Measurements from ENCODE around the gene EFCAB11. TPM values are rescaled to one million over a fixed set of nuclear protein-coding genes. Genes with fewer than 3 reads are reported as not detected.

EFCAB11 gene
- total RNA-seq, 4 donors from 2014 or later: 5.4 to 13.2 (median 6.3) TPM

DNA sequence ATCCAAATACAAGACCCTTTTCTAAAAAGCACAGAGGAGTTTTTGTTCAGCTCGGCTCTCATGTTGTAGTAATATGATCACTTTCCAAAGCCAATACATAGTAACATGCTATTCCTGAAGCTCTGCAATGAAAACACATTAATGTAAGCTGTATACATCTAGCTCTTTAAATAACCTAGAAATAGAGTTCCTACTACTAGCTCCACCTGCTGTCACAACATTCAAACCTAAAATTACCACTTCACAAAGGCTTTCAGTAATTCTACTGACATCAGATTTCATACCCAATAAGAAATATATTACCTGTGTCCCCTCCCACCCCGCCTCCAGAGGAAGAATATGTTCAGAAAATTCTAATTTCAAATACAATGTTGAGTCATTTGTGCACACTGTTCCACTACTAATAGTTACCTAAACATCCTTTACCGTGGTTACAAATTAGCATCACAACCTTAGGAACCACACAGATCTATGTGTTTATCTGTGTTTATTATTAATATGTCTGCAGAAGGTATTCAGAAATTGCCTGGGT, 17.8 kb downstream of the EFCAB11 start:
- TF ChIP-seq, protein P1, sequence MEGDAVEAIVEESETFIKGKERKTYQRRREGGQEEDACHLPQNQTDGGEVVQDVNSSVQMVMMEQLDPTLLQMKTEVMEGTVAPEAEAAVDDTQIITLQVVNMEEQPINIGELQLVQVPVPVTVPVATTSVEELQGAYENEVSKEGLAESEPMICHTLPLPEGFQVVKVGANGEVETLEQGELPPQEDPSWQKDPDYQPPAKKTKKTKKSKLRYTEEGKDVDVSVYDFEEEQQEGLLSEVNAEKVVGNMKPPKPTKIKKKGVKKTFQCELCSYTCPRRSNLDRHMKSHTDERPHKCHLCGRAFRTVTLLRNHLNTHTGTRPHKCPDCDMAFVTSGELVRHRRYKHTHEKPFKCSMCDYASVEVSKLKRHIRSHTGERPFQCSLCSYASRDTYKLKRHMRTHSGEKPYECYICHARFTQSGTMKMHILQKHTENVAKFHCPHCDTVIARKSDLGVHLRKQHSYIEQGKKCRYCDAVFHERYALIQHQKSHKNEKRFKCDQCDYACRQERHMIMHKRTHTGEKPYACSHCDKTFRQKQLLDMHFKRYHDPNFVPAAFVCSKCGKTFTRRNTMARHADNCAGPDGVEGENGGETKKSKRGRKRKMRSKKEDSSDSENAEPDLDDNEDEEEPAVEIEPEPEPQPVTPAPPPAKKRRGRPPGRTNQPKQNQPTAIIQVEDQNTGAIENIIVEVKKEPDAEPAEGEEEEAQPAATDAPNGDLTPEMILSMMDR (IDR thresholded peaks at IDR 0.05): no peak
- TF ChIP-seq POLR2A (IDR thresholded peaks at IDR 0.05): no peak
- H3K27ac ChIP-seq: no peak overlapping the region
- WGBS, 2 donors: 55 to 72% methylated on average over 3 of the region's 3 CpGs
- no peak overlapping the region for H3K4me3 ChIP-seq (replicated peaks in 1 of 3)
- no peaks in the 10 kb centered on the region for H3K9me3 ChIP-seq
- no peaks in the 10 kb centered on the region for H3K4me1 ChIP-seq
- intact Hi-C loops (cut with DNase I): no loop called here
- DNase-seq: no peak
- no peaks in the 10 kb centered on the region for H3K27me3 ChIP-seq
- no peaks in the 10 kb centered on the region for H3K36me3 ChIP-seq

DNA sequence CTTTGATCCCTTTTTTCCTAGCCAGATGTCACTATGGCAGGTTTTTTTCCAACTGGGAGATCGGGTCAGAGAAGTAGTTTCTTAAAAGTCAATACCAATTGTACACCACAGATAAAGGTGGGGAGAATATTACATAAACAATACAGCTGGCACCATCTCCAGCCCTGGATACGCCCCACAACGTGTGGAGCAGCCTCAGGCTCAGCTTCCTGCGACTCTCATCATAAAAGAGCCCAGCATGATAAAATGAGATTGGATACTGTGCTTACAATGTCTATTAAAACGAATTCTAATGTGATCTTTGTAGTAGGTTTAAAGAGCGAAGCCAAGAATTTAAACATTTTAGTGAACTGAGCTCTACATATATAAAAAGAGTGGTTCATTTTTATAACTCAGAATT, 21.5 kb downstream of the EFCAB11 start:
- Histone ChIP-seq H3K36me3 (no peaks in the 10 kb centered on the region), H3K27ac (no peak overlapping the region), H3K27me3 (no peaks in the 10 kb centered on the region), H3K9me3 (no peaks in the 10 kb centered on the region), H3K4me1 (no peaks in the 10 kb centered on the region), H3K4me3 (replicated peaks in 1 of 3) (no peak overlapping the region)
- 79 to 82% methylated on average over 6 of the region's 6 CpGs for WGBS, 2 donors
- DNase-seq: no peak
- TF ChIP-seq, protein P1 (IDR thresholded peaks at IDR 0.05): no peak
- no peak for TF ChIP-seq POLR2A (IDR thresholded peaks at IDR 0.05)
- intact Hi-C loops (cut with DNase I): no loop called here

DNA sequence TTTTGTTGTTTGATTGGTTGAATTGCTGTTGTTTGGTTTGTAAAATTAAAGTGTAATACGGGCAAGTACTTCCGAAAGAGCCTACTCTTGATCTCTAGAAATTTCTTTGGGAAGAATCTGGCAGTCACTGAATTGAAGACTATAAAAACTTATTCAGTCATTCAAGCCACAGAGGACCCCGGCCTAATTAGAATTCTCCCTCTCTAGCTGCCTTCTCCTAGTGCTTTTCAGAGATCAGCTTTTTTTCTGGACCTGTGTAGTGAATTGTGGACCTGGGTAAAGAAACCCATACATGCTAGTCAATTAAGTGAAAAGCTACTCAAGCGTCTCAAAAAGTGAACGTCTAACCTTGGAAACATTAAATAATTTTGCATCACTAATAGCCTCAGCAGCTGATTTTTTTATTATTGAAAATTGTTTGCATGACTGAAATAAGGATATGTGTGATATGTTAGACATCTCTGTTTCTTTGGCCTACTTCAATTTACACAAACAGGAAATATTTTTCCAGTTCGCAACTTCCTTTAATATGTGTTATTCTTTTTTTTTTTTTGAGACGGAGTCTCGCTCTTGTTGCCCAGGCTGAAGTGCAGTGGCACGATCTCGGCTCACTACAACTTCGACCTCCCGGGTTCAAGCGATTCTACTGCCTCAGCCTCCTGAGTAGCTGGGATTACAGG, 27.2 kb downstream of the EFCAB11 start:
- Histone ChIP-seq H3K27me3 (no peaks in the 10 kb centered on the region), H3K9me3 (no peaks in the 10 kb centered on the region), H3K36me3 (peaks cover 0 to 5% of the 10 kb centered on the region in 2 donors), H3K4me1 (peaks cover 9 to 14% of the 10 kb centered on the region in 2 donors), H3K4me3 (replicated peaks in 1 of 3) (no peak overlapping the region), H3K27ac (no peak overlapping the region)
- WGBS, 2 donors: 72 to 75% methylated on average over 13 of the region's 13 CpGs
- TF ChIP-seq POLR2A (IDR thresholded peaks at IDR 0.05): no peak
- TF ChIP-seq, protein P1 (IDR thresholded peaks at IDR 0.05): no peak
- DNase-seq: no peak
- intact Hi-C loops (cut with DNase I): no loop called here

DNA sequence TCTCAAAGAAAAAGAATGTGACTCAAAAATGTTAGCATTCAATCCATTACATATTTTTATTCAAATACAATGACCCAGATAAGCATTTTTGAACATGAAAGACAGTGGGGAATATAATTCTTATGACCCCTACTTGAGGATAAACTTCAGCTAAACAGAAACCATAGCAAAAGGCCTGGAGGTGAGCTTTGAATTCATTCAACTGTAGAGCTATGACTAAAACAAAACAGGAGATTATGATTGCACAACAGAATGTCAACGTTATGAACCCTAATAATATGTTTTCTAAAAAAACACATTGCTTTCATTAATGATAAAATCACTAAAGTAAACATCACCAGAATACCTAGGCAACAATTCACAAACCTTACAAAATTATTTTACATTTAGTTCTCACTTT, 27.8 kb downstream of the EFCAB11 start:
- WGBS, 2 donors: 14 to 23% methylated on average over 1 of the region's 1 CpG
- DNase-seq: no peak
- Histone ChIP-seq H3K4me1 (peaks cover 9 to 14% of the 10 kb centered on the region in 2 donors), H3K9me3 (no peaks in the 10 kb centered on the region), H3K4me3 (replicated peaks in 1 of 3) (no peak overlapping the region), H3K27me3 (no peaks in the 10 kb centered on the region), H3K27ac (no peak overlapping the region), H3K36me3 (peaks cover 0 to 5% of the 10 kb centered on the region in 2 donors)
- intact Hi-C loops (cut with DNase I): no loop called here
- TF ChIP-seq, protein P1 (IDR thresholded peaks at IDR 0.05): no peak
- TF ChIP-seq POLR2A (IDR thresholded peaks at IDR 0.05): no peak

DNA sequence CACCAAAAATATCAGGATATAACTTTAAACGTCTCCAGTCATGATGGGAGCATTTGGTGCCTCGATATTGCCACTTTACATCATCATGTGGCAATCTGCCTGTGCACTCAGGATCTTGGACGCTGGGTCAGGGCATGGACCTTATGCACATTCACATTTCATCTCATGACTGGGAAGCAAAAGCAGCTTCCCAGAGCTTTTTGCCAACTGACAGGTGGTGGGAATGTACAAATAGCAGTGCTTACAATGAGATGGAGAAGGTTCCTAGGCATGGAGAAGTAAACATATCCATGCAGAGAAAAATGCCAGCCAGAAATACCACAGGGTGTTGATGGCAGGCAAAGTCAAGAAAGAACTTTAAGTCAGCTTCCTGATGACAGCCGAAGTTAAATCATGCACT, 30.3 kb downstream of the EFCAB11 start:
- H3K27me3 ChIP-seq: no peaks in the 10 kb centered on the region
- DNase-seq: no peak
- H3K9me3 ChIP-seq: no peaks in the 10 kb centered on the region
- no peak overlapping the region for H3K27ac ChIP-seq
- WGBS, 2 donors: 90 to 91% methylated on average over 4 of the region's 4 CpGs
- TF ChIP-seq POLR2A (IDR thresholded peaks at IDR 0.05): no peak
- TF ChIP-seq, protein P1 (IDR thresholded peaks at IDR 0.05): no peak
- peaks cover 9 to 14% of the 10 kb centered on the region in 2 donors for H3K4me1 ChIP-seq
- intact Hi-C loops (cut with DNase I): no loop called here
- no peak overlapping the region for H3K4me3 ChIP-seq (replicated peaks in 1 of 3)
- H3K36me3 ChIP-seq: peaks cover 0 to 5% of the 10 kb centered on the region in 2 donors

Measured in thyroid gland (tissue), 4 donors.